ENCODE results near the gene SH2D3C. TPM values are rescaled to one million over a fixed set of nuclear protein-coding genes. Genes with fewer than 3 reads are reported as not detected.
A peak's percentile ranks its signal among the peaks of the same experiment; 100 is the strongest.

Gene SH2D3C
- total and polyA plus RNA-seq, 9 of the 15 experiments (the other 6 are each of a cell fraction or from before 2014, with no cell fraction given) = 0.03 to 1.2 (median 0.22) TPM; not detected in 1

- Histone ChIP-seq H3K4me1 (replicated peaks in 1 of 2; ENCODE audit: control insufficient read depth in 2 of 2, insufficient read depth in 2 of 2, low read length in 2 of 2) (peaks cover 7 to 42% of the 10 kb centered on the region in 2 experiments; a peak in 4 of 5 replicates), H3K9ac (ENCODE audit: insufficient read depth in 1 of 2, low read depth in 2 of 2, low read length in 2 of 2) (peak overlapping the region; percentile 75 to 92), H3K79me2 (ENCODE audit: control insufficient read depth, insufficient read depth, low read length) (peaks cover 4% of the 10 kb centered on the region; the same call in 2 of the 3 replicates), H3K9me1 (ENCODE audit: control insufficient read depth, insufficient read depth, low read length) (no peaks in the 10 kb centered on the region), H4K20me1 (replicated peaks; ENCODE audit: control insufficient read depth, insufficient read depth, low read length) (no peaks in the 10 kb centered on the region; the same call in 1 of the 2 replicates), H3K9me3 (replicated peaks; ENCODE audit: control insufficient read depth, insufficient read depth, low read depth, low read length) (no peaks in the 10 kb centered on the region), H3K27me3 (ENCODE audit: control insufficient read depth in 2 of 2, insufficient read depth in 2 of 2, low read length in 2 of 2) (no peaks in the 10 kb centered on the region), H3K36me3 (ENCODE audit: control insufficient read depth, insufficient read depth, low read length) (no peaks in the 10 kb centered on the region), H3K4me2 (ENCODE audit: insufficient read depth, low read length) (peak overlapping the region; percentile 79), H3K4me3 (peak overlapping the region; percentile 74), H3K27ac (ENCODE audit: extremely low read depth, low read depth, low read length) (no peak overlapping the region; the same call in 2 of the 3 replicates), H2AFZ (ENCODE audit: low read depth, low read length) (peak overlapping the region; percentile 98)
- ATAC-seq (no peak; the same call in 2 of the 3 replicates), FAIRE-seq (no peak), DNase-seq (ENCODE audit: extremely low read depth in 1 of 4, low spot score in 3 of 4) (peak in 2 of 4 experiments; percentile 27 to 34)
- TSS peak; percentile 53 for BruUV-seq (replicated peaks)
- in situ Hi-C loops (cut with MboI) = loop anchor here (10.0 kb wide), 1 partner anchor 139 kb away; no protein-coding TSS in a partner anchor
- intact Hi-C loops (cut with micrococcal nuclease) = loop anchor here (1.0 to 10.0 kb wide), 5 partner anchors 75 to 301 kb away; no protein-coding TSS in a partner anchor
- ChIA-PET CTCF (ENCODE audit: low intra/inter-chr PET ratio) (interaction anchor here (0.6 to 3.4 kb wide), 10 partner anchors 51 to 230 kb away, joined by 3 to 49 read pairs (median 13); partner anchors contain the start of gene CDK9), POLR2A (interaction anchor here (0.6 to 1.4 kb wide), 12 partner anchors 9 to 626 kb away, joined by 3 to 6 read pairs (median 3); partner anchors contain the start of genes PTRH1 and TTC16)
- 29% methylated on average over 18 of the region's 22 CpGs for WGBS (ENCODE audit: insufficient coverage, low coverage, missing lambda C conversion rate)
- TF ChIP-seq STAG1 (CRISPR knock-in tag; IDR thresholded peaks at IDR 0.05; ENCODE audit: borderline replicate concordance) (peak; percentile 96), BCOR (IDR thresholded peaks at IDR 0.05) (no peak), TFAP4 (CRISPR knock-in tag; IDR thresholded peaks at IDR 0.05; ENCODE audit: borderline replicate concordance) (peak; percentile 54; the same call in 1 of the 2 replicates), RB1 (IDR thresholded peaks at IDR 0.05; ENCODE audit: low read depth) (peak; percentile 66; the same call in 1 of the 2 replicates), SFPQ (IDR thresholded peaks at IDR 0.05; ENCODE audit: low read depth, low read length) (no peak), ZNF766 (CRISPR knock-in tag; conservative IDR thresholded peaks at IDR 0.05) (no peak), ETV6 (IDR thresholded peaks at IDR 0.05; ENCODE audit: borderline replicate concordance in 1 of 2, low read depth in 2 of 2, low read length in 1 of 2) (no peak), ETV6 (CRISPR knock-in tag; IDR thresholded peaks at IDR 0.05; ENCODE audit: borderline replicate concordance) (peak; percentile 84; the same call in 1 of the 2 replicates), LEF1 (IDR thresholded peaks at IDR 0.05) (no peak), SRSF9 (IDR thresholded peaks at IDR 0.05; ENCODE audit: borderline replicate concordance, low read depth, low read length) (no peak), SMAD4 (CRISPR knock-in tag; conservative IDR thresholded peaks at IDR 0.05) (no peak), SAFB2 (IDR thresholded peaks at IDR 0.05; ENCODE audit: borderline replicate concordance, low read depth, low read length, severe bottlenecking) (no peak), NFIC (IDR thresholded peaks at IDR 0.05) (no peak), MAFK (IDR thresholded peaks at IDR 0.05; ENCODE audit: low read length) (0 out of 2 replicates have a peak, but pooled peaks have one; percentile 6)
These were observed 44.2 kb downstream of the SH2D3C start for GRCh38 chr9:127734247-127734746.

Data from K562 (cell line).